ENCODE measurements around the gene TPCN1.

Gene TPCN1

DNA sequence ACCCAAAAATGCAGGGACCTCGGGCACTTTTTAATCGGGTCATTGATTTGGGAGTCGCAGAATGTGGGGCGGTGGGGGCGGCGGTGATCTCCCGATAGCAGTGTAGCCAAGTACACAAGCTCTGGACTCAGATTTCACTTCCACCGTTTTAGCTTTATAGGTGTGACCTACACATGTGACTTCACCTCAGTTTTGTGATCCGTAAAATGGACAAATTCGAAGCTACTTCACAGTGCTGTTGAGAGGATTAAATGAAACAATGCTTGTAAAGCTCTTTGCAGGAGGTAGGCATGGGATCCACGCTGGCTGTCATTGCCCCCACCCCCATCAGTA lies 35.3 kb upstream of the TPCN1 start:
- TF ChIP-seq, protein P1, sequence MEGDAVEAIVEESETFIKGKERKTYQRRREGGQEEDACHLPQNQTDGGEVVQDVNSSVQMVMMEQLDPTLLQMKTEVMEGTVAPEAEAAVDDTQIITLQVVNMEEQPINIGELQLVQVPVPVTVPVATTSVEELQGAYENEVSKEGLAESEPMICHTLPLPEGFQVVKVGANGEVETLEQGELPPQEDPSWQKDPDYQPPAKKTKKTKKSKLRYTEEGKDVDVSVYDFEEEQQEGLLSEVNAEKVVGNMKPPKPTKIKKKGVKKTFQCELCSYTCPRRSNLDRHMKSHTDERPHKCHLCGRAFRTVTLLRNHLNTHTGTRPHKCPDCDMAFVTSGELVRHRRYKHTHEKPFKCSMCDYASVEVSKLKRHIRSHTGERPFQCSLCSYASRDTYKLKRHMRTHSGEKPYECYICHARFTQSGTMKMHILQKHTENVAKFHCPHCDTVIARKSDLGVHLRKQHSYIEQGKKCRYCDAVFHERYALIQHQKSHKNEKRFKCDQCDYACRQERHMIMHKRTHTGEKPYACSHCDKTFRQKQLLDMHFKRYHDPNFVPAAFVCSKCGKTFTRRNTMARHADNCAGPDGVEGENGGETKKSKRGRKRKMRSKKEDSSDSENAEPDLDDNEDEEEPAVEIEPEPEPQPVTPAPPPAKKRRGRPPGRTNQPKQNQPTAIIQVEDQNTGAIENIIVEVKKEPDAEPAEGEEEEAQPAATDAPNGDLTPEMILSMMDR (IDR thresholded peaks at IDR 0.05; ENCODE audit: control insufficient read depth, extremely low read depth, insufficient read depth) = no peak
- DNase-seq (ENCODE audit: low read depth) = no peak
- peak overlapping the region; percentile 88 for H3K4me3 ChIP-seq (ENCODE audit: low read depth, low read length)

DNA sequence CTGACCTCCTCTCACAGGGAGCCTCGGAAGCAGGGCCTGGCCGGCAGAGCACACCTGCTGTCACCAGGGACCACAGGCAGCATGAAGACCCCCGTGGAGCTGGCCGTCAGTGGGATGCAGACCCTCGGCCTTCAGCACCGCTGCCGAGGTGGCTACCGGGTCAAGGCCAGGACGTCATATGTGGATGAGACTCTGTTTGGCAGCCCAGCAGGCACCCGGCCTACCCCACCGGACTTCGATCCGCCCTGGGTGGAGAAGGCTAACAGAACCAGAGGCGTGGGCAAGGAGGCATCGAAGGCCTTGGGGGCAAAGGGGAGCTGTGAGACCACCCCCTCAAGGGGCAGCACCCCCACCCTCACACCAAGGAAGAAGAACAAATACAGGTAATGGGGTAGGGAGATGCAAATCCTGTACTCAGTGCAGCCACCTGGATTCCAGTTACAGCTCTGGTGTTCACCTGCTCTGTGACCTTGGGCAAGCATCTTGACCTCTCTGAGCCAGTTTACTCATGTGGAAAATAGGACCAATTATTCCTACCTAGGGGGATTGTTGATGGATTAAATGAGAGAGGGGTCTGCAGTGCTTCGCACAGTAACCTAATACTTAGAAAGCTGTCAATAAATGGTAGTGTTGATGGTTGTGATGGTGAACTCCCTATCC lies 34.5 kb upstream of the TPCN1 start:
- TF ChIP-seq, protein P1 (IDR thresholded peaks at IDR 0.05; ENCODE audit: control insufficient read depth, extremely low read depth, insufficient read depth) = no peak
- DNase-seq (ENCODE audit: low read depth) = no peak
- peak overlapping the region; percentile 88 for H3K4me3 ChIP-seq (ENCODE audit: low read depth, low read length)

DNA sequence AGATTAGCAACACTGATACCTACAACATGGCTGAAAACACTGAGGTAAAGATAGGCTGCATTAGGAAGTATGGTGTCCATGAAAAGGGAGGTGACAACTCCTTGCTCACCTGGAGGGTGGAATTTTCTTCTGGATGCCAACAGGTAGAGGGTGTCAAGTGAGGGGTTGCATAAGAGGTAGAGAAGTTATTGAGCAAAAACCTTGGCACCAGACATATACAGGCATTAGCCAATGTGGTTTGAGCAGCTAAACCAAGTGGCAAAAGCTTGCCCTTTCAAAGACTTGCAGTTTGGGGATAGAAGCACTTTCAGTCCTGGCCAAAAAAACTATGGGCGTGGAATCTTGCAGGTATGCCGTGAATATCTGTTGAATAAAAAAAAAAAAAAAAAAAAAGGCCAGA lies 31.9 kb upstream of the TPCN1 start:
- DNase-seq (ENCODE audit: low read depth) = no peak
- H3K4me3 ChIP-seq (ENCODE audit: low read depth, low read length) = no peak overlapping the region
- TF ChIP-seq, protein P1 (IDR thresholded peaks at IDR 0.05; ENCODE audit: control insufficient read depth, extremely low read depth, insufficient read depth) = no peak

DNA sequence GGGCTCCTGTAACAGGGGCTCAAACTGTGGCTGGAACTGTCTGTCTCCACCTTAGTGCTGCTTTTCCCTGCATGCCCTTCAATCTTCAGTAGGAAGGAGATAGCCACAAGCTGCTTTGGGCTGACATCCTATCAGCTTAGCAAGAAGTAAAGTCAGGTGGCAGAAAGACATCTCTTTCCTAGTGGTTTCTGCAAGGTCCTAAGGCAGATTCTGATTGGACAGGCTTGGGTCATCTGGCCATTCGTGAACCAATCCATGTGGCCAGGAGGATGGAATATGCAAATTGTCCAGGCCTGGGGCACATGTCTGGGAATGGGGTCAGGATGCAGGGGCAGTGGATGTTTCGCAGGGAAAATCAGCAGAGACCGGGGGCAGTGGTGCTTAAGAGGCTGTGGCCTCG lies 30.5 kb upstream of the TPCN1 start:
- H3K4me3 ChIP-seq (ENCODE audit: low read depth, low read length) = no peak overlapping the region
- no peak for DNase-seq (ENCODE audit: low read depth)
- TF ChIP-seq, protein P1 (IDR thresholded peaks at IDR 0.05; ENCODE audit: control insufficient read depth, extremely low read depth, insufficient read depth) = no peak

DNA sequence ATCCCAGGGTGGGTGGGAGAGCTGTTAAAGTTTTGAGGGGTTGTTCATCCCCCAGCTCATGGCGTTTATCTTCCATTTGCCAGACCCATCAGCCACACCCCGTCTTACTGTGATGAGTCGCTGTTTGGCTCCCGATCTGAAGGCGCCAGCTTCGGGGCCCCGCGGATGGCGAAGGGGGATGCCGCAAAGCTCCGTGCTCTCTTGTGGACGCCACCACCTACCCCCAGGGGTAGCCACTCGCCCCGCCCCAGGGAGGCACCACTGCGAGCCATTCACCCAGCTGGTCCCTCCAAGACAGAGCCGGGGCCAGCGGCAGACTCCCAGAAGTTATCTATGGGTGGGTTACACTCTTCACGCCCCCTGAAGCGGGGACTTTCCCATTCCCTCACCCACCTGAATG lies 30.0 kb upstream of the TPCN1 start:
- no peak for DNase-seq (ENCODE audit: low read depth)
- no peak overlapping the region for H3K4me3 ChIP-seq (ENCODE audit: low read depth, low read length)
- TF ChIP-seq, protein P1 (IDR thresholded peaks at IDR 0.05; ENCODE audit: control insufficient read depth, extremely low read depth, insufficient read depth) = no peak

DNA sequence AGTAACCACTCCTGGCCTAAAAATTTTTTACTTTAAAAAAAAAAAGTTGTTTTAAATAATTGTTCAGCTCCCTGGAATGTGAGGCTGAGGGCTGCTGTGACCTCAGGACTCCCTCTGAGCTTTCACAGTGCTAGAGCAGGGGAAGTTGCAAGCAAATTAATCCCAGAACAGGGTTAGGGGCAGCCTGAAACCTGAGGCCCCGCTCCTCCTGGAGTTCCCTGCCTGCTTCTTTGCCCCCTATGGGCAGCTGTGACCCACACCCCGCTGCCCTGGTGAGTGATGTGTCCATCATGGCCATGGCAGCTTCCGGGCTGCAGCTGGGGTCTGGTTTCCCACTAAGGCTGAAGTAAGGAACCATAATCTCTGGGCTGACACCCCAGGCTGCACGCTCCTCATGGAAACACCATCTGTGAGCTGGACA lies 26.3 kb upstream of the TPCN1 start:
- TF ChIP-seq, protein P1 (IDR thresholded peaks at IDR 0.05; ENCODE audit: control insufficient read depth, extremely low read depth, insufficient read depth) = no peak
- H3K4me3 ChIP-seq (ENCODE audit: low read depth, low read length) = no peak overlapping the region
- no peak for DNase-seq (ENCODE audit: low read depth)

DNA sequence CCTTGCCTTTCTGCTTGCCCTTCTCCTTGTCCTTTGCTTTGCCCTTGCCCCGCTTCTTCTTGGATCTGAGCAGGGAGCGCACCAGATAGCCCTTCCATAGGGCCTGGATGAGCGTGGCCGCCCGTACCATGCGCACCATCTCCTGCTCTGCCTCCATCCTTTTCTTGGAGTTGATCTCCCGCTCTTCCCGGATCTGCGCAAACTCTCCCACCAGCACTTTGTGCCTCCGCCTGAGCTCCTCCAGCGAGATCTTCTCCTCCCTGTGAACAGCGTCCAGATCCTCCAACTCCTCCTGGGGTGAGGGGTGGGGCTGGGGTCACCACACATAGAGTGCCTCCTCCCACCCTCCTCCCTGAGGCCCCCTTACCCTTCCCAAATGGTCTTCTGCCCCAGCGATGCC lies 25.7 kb upstream of the TPCN1 start:
- H3K4me3 ChIP-seq (ENCODE audit: low read depth, low read length) = no peak overlapping the region
- no peak for DNase-seq (ENCODE audit: low read depth)
- TF ChIP-seq, protein P1 (IDR thresholded peaks at IDR 0.05; ENCODE audit: control insufficient read depth, extremely low read depth, insufficient read depth) = no peak

Data from LNCaP clone FGC (cell line).